HG03039 (cell line): ENCODE measurements around the gene AP4B1.
"Not testable (repeated sequence)": the region's sequence is repeated elsewhere in the genome, so short reads cannot be mapped to it uniquely, and the experiment has no call there.

ENCODE experiments used
- ATAC-seq: cut with Tn5 transposase; IDR thresholded peaks from one replicate; pipeline ENCODE4 v1.9.1; 2021; ENCODE audit warnings: mild to moderate bottlenecking, moderate library complexity; ENCODE audit not compliant: unreplicated experiment

AP4B1 gene

DNA sequence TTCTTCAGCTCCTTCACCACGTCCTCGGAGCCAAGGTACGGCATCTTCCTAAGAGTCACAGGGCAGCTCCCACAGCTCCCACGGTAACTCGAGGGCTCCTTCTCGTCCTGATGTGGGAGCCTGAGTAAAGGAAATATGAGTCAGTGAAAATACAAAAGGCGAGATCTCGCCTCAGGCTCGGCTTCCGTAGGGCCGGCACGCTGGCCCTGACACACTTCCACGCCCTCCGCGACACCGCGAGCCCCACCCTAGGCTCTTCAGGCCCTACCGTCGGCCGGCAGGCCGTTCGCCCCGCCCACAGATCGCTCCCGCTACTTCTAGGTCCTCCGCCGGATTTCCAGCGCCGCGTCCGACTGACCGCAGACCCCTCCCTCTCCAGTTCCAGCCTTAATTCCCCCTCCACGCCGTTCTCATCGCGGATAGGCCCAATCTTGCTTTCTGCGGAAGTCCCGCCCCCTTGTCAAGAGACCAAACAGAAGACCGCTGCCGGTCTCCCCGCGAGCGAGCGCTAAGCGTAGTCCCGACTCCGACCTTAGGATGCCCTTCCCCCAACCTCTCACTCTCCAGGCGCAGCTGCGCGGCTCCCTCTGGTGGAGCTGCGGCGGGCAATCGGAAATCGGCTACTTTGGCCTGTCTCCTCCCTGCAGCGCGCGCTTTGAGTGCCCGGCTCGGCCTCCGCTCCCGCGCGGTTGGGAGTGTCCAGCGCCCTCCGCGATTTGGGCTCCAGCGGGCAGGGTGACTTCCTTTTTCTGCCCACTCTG is at the start of gene AP4B1, which contains the start of gene DCLRE1B:
TSS of gene AP4B1 (minus strand) at position 126 of the 761 bp plus-strand sequence. CDS start at position 44, 82 bp downstream.
TSS of gene DCLRE1B (plus strand) at position 653 of the 761 bp plus-strand sequence. CDS start 261 bp downstream, outside the sequence.
- ATAC-seq = peak; percentile 89

DNA sequence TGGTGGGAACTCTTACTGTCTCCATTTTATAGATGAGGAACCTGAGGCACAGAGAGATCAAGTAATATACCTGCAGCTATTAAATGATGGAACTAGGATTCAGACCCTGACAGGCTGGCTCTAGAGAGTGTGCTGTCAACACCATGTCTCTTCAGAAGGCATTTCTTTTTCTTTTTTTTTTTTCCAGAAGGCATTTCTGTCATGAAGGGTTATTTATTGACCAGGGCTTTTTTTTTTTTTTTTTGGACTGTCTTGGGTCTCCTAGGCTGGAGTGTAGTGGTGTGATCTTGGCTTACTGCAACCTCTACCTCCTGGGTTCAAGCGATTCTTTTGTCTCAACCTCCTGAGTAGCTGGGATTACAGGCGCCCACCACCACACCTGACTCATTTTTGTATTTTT is 47.1 kb upstream of the AP4B1 start:
- ATAC-seq = no peak

DNA sequence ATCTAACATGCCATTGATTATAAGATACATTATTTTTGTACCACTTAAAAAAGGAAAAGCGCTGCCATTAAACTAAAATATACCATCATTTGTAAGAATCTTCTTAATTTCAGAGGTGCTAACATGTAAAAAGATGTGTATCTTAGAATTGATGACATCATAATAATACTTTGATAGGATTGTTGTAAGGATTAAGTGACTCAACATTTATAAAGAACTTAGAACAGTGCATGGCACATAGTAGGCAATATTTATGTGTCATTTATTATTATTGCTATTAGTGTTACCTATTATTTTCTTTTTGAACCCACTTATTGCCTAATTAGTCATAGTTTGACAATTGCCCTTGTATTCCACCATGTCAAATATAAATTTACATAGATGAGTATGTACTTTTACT is 46.3 kb upstream of the AP4B1 start:
- no peak for ATAC-seq

DNA sequence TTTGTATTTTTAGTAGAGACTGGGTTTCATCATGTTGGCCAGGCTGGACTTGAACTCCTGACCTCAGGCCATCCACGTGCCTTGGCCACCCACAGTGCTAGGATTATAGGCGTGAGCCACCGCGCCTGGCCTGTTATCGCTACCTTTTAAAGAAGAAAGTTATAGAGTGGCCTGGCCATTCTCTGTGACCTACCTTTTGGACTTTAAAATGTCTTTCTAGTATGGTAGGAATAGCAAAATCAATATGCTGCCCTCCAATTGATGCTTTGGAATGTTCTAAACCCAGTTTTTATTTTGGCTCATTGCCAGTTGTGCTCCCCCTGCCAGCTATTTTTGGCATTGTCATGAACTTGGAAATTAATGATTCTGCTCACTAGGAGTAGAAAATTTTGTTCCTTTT is 44.4 kb upstream of the AP4B1 start:
- no peak for ATAC-seq

DNA sequence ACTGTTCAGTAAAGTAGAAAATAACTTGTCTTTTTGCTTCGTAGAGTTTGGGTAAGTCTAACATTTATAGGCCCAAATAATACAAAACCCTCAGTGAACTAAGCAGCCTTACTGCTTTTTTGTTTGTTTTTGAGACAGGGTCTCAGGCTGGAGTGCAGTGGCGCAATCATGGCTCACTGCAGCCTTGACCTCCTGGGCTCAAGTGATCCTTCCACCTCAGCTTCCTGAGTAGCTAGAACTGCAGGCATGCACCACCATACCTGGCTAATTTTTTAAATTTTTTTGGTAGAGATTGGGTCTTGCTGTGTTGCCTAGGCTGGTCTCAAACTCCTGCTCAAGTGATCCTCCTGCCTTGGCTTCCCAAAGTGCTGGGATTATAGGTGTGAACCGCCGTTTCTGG is 43.6 kb upstream of the AP4B1 start:
- not testable (repeated sequence) for ATAC-seq

DNA sequence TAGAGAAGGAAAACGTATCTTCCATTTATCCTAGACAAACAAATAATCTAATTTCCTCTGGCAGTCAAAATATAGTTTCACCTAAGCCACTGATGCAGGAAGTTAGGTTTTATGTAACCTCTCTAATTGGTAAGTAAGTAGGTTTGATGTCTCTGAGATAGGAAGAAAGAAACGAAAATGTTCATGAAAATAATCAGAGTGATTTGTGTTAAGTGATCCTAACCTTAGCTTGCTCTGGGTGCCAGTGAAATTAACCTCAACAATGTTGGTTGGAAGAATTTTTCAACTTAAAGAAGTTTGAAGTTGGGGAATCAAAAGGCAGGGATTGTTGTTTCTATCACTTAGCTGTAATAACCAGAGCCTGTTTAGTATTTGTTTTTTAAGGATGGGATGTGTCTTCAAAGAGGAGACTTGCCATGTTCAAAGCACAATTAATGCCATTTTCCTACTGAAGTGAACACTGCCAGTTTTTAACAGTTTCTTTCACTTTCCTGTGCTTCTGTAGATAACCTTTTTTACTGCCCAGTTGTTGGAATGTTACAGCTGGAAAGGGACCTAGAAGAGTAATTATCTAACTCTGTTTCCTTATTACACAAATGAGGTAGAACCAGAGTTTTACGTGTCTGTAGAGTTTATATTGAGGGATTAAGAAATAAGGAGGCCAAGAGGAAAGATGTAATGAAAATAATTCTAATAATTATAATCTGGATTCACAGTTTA is 42.9 kb upstream of the AP4B1 start:
- no peak for ATAC-seq

DNA sequence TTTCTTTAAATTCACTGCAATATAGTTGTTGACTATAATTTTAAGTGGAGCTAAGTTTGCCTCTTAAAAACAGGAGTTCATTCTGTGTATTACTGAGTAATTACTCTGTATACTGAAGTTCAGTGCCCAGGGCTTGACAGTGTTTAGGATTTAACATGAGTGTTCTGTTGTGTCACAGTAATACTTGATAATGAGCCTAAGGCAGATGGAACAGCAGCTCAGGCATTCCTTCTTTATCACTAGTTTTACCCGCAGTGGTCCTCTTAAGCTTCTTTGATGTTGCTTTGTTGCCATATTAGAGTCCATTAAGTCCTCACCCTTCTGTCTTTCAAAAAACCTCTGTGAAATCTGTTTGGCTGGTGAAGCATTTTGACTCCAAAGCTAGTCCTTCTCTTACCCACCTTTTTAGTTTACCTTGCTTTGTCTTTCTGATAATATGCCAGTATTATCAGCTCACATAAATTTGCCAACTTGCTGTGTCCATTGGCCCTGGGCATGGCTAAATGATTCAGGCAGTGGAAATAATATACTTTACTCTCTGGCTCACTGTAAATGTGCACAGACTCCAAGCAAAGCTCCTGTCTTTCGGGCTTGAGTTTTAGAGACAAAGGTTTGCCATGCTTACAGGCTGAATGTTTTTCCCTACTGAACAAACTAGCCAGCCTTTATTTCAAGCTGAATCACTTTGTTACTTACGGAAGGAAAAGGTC is 42.2 kb upstream of the AP4B1 start:
- ATAC-seq = no peak

DNA sequence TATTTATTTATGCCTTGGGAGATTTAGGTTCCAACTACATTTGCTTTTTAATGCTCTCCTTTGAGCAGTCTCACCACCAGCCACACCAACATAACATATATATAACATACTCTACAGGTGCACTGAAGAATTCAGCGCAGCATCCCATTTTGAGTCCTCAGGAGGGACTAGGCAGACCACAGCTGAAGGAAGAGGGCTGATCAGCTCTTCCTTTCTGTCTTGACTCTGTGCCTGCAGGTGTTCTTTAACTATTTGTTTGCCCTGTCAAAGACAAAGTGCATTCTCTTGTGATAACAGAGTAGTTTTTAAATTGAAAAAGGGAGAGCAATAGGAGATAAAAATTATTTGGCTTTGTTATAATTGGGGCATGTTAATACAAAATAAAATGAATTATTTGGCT is 41.5 kb upstream of the AP4B1 start:
- no peak for ATAC-seq

DNA sequence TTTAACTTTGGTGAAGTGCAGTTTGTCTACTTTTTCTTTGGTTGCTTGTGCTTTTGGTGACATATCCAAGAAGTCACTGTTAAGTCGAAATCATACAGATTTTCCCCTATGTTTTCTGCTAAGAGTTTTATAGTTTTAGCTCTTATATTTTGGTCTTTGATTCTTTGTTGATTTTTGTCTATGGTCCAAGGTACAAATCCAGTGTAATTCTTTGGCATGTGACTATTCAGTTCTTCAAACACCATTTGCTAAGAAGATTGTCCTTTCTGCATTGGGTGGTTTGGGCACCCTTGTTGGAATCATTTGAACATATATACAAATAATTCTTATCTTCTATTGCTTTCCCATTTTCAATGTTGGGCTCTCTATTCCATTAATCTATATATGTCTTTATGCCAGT is 40.7 kb upstream of the AP4B1 start:
- ATAC-seq = no peak

DNA sequence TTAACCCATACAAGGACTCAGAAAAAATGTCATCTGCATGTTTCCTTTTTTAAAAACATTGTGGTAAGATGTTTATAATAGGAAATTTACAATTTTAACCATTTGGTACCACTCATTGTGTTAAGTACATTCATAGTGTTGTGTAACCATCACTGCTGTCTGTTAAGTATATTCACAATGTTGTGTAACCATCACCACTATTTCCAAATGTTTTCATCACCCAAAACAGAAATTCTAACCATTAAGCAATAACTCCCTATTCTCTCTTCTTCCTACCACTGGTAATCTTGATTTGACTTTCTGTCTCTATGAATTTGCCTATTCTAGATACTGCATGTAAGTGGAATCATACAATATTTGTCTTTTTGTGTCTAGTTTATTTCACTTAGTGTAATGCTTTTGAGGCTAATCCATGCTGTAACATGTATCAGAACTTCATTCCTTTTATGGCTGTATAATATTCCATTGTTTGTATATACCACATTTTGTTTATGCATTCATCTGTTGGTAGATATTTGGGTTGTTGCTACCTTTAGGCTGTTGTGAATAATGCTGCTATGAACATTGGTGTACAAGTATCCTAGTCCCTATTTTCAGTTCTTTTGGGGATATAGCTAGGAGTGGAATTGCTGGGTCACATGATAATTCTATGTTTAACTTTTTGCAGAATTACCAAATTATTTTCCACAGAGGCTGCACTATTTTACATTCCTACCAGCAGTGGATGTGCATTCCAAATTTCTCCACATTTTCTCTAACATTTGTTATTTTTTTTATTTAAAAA is 38.6 kb upstream of the AP4B1 start:
- ATAC-seq = no peak

DNA sequence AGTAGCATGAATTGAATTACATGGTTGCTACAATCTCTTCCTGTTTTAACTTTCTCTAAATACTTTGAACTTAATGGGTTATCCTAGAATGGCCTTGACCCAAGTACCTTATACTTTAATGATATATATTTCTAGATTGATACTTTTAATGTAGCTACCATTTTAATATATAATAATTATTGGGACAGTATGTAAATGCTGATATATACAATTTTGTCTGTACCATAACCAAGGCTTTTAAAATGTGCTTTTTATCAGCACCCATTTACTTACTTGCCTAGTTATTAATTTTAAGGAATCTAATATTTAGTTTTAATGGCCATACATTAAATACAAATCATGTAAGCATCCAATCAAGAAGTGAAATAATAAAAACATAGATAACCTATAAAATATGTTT is 37.9 kb upstream of the AP4B1 start:
- ATAC-seq = no peak

DNA sequence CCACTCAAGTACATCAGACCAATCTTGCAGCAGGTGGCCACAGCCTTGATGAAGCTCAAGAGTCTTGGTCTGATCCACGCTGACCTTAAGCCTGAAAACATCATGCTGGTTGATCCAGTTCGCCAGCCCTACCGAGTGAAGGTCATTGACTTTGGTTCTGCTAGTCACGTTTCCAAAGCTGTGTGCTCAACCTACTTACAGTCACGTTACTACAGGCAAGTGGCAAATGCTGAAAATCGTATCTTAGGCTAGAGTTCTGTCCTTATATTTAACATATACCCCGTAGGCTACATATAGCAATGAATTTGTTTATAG is 36.6 kb upstream of the AP4B1 start:
- no peak for ATAC-seq

DNA sequence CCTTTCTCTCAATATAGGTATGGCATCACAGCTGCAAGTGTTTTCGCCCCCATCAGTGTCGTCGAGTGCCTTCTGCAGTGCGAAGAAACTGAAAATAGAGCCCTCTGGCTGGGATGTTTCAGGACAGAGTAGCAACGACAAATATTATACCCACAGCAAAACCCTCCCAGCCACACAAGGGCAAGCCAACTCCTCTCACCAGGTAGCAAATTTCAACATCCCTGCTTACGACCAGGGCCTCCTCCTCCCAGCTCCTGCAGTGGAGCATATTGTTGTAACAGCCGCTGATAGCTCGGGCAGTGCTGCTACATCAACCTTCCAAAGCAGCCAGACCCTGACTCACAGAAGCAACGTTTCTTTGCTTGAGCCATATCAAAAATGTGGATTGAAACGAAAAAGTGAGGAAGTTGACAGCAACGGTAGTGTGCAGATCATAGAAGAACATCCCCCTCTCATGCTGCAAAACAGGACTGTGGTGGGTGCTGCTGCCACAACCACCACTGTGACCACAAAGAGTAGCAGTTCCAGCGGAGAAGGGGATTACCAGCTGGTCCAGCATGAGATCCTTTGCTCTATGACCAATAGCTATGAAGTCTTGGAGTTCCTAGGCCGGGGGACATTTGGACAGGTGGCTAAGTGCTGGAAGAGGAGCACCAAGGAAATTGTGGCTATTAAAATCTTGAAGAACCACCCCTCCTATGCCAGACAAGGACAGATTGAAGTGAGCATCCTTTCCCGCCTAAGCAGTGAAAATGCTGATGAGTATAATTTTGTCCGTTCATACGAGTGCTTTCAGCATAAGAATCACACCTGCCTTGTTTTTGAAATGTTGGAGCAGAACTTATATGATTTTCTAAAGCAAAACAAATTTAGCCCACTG is 36.0 kb upstream of the AP4B1 start:
- ATAC-seq = no peak

DNA sequence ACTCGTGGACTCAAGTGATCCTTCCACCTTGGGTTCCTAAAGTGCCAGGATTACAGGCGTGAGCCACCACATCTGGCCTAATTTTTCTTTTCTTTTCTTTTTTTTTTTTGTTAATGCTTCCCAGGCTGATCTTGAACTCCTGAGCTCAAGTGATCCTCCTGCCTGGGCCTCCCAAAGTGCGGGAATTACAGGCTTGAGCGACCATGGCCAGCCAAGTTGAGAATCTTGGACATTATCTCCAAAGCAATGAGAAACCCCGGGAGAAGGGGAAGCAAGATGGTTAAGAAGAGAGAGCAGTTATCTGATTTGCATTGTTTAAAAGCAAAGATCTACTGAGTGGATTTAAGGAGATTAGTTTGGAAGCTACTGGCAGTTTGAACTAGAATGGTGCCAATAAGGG is 33.6 kb upstream of the AP4B1 start:
- no peak for ATAC-seq

DNA sequence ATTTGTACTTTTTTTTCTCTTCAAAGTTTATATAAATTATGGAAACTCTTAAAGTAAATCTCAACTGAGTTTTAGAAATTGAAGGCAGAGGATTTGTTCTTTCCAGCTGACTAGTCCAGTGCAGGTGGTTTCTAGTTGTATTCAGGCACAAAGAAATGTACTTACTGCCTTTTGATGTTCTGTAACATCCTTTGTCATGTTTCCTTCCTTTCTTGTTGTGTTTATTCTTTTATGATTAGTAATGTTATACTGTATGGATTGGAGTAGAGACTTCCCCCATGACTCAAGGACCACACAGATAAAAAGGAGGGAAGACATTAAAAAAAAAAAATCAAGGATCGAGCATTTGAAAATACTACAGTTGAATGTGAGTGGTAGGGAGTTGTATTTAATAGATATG is 32.5 kb upstream of the AP4B1 start:
- ATAC-seq = no peak

DNA sequence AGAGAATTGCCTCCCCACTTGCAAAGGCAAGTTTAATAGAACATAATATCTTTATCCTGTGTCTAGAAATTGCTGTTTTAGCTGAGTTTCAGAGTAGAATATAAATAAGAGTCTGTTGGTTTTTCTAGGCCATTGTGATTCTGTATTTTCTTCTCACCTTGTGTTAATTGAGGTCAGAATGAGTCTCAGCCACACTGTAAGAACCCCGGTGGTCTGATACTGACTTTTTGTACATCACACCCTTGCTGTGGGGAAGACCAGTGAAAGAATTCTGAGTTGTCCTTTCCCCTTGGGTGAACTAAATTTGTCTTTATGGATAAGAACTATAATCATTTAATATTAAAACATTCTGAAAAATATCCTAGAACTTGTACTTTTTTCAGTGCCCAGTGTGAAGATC is 31.4 kb upstream of the AP4B1 start:
- no peak for ATAC-seq

DNA sequence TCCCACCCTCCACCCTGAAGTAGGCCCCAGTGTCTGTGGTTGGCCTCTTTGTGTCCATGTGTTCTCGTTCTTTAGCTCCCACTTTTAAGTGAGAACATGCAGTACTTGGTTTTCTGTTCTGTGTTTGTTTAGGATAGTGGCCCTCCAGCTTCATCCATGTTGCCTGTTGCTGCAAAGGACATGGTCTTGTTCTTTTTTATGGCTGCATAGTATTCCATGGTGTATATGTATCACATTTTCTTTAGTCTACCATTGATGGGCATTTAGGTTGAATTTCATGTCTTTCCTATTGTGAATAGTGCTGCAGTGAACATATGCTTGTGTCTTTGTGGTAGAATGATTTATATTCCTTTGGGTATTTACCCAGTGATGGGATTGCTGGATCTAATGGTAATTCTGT is 30.6 kb upstream of the AP4B1 start:
- ATAC-seq = no peak

DNA sequence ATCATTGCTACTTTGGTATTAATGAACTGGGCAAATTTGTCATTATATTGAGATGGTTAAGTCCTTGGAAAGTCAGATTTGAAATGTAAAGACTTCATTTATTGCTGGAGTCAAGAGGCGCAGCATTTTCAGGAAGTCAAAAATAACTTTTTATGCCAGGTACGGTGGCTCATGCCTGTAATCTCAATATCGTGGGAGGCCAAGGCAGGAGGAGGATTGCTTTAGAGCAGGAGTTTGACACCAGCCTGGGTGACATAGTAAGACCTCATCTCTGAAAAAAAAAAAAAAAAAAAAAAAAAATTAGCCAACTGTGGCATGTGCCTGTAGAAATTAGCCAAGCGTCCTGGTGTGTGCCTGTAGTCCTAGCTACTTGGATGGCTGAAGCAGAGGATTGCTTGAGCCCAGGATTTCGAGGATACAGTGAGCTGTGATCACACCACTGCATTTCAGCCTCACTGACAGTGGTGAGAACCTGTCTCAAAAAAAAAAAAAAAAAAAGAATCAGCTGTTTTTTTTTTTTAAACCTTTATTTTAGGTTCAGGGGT is 30.0 kb upstream of the AP4B1 start:
- no peak for ATAC-seq

DNA sequence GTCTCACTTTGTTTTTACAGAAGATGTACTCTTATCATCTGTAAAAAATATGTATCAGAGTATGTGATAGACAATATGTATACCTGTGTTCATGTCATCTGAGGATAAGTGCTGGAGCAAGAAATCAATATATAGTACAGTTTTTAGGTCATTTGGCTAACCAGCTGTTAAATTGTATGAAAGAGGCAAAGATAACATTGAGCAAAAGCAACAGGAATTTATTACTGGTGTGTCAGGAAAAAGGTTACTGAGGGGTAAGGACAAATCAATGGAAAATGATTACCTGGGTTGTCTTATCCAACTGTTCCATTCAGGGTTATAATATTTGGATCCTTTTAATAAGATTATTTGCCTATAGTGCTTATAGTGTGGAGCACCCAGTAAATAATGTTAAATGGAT is 29.4 kb upstream of the AP4B1 start:
- ATAC-seq = no peak

DNA sequence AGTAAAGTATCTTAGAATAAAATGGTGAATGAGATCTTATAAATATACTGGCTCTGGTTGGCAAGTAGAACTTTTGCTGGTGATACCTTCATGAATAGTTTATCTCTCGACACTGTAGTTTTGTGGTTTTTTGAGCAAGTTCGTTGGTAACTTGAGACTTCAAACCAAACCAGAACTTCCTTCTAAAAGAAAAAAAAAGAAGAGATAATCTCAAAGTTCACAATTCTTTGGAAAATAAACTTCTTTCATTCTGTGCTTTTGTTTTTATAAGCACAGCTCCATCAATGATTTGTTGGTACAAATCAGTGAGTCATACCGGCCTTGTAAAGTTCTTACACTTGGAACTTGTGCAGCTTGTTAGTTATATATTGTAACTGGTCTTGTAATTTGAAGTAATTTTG is 26.9 kb upstream of the AP4B1 start:
- ATAC-seq = no peak
